Gastrocnemius medialis (tissue), 4 donors: ENCODE measurements around the gene COL11A2. TPM values are rescaled to one million over a fixed set of nuclear protein-coding genes. Genes with fewer than 3 reads are reported as not detected.

ENCODE experiments used
- ATAC-seq, 2 donors: fragments of 150-250 bp; one replicate each; pipeline ENCODE4 v1.9.1; 2016
- DNase-seq, 2 donors: peaks; one replicate each; pipeline ENCODE4 v3.0.0-alpha.2; 2019
- H3K27ac ChIP-seq, 4 donors: fragments of 200-600 bp; sonication (generic); 1 replicate in 1 of 4; 2 replicates in 3 of 4; pipeline ENCODE4 v1.5.1; 2016 to 2018; ENCODE audit warnings: mild to moderate bottlenecking in 2 of 4, moderate library complexity in 1 of 4
- H3K27me3 ChIP-seq, 3 donors: fragments of 200-600 bp; sonication (generic) in 2 of 3; 1 replicate in 1 of 3; 2 replicates in 2 of 3; pipeline versions ENCODE4 v1.5.1 to v1.6.0; 2016 to 2019; ENCODE audit warnings: mild to moderate bottlenecking in 1 of 3, moderate library complexity in 1 of 3
- H3K36me3 ChIP-seq, 2 donors: fragments of 200-600 bp; sonication (generic) in 1 of 2; one replicate each; pipeline ENCODE4 v1.5.1; 2017 to 2018
- H3K4me1 ChIP-seq, 2 donors: fragments of 200-600 bp; sonication (generic) in 1 of 2; one replicate each; pipeline ENCODE4 v1.5.1; 2016 to 2017; ENCODE audit warnings: mild to moderate bottlenecking in 2 of 2
- H3K4me3 ChIP-seq, 4 donors: fragments of 200-600 bp; sonication (generic) in 3 of 4; 1 replicate in 1 of 4; 2 replicates in 3 of 4; pipeline ENCODE4 v1.5.1; 2016 to 2019; ENCODE audit warnings: mild to moderate bottlenecking in 2 of 4
- H3K9me3 ChIP-seq, 3 donors: fragments of 200-600 bp; sonication (generic) in 2 of 3; 1 replicate in 1 of 3; 2 replicates in 2 of 3; pipeline ENCODE4 v1.5.1; 2016 to 2019
- POLR2A ChIP-seq, 2 donors: fragments of 450-650 bp; IDR thresholded peaks; one replicate each; pipeline ENCODE4 v1.6.1; 2017; ENCODE audit warnings: antibody characterized with exemption in 2 of 2, mild to moderate bottlenecking in 2 of 2, moderate library complexity in 2 of 2
- in situ Hi-C, 4 donors: fragments of 200-750 bp; cut with MboI; loops; one replicate each; pipeline versions ENCODE4 v1.15.0 to v1.8.0; 2017; ENCODE audit warnings: low sequenced_read_pairs in 4 of 4
- intact Hi-C: fragments of 100-400 bp; cut with DNase I; formaldehyde crosslinking; loops from one replicate; pipeline ENCODE4 v1.15.1; 2023; ENCODE audit warnings: low total_unique reads
- total RNA-seq, 4 donors: library from RNA; depleted of rRNA; stranded (reverse); fragments of >200 nt; gene quantifications; one replicate each; pipeline versions ENCODE4 v1.1.0 to v1.2.3, GENCODE V29; 2016
- TF ChIP-seq, protein P1 (sequence below), 5 experiments: fragments of 450-650 bp in 3 of 5; fragments of 200-600 bp in 2 of 5; sonication (generic) in 2 of 5; IDR thresholded peaks in 4 of 5; conservative IDR thresholded peaks in 1 of 5; 1 replicate in 4 of 5; 2 replicates in 1 of 5; pipeline ENCODE4 v1.5.1; 2016 to 2019; ENCODE audit warnings: antibody characterized with exemption in 5 of 5, mild to moderate bottlenecking in 3 of 5, moderate library complexity in 3 of 5

Gene COL11A2
- total RNA-seq, 4 donors from 2014 or later = 0.31 to 0.92 (median 0.47) TPM

DNA sequence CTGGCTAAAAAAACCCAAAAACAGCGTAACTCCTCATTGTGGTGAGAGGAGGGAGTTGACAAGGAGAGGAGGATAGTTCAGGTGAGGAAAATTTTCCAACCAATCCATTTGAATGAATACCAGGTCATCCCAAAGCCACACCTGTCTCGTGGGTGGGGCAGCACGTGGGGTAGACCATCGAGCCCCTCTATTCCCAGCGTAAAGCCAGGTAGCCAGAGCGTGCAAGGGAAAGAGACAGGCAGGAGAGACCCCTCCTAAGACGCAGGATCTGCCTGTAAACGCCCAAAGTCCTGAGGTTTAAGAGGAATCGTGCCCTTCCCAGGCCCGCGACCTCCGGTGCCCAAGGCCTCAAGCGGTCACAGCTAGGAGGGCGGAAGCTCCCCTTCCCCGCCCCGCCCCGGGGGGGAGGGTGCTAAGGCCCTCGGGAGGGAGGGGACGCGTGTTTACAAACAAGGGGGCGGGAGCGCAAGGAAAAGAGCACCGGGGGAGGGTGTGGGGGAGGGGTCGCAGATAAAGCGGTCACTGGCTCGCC, 7.5 kb upstream of the COL11A2 start:
- DNase-seq = peak in 1 of 2 donors; percentile 78
- intact Hi-C loops (loop anchor here (1.0 to 5.0 kb wide), 8 partner anchors 9 to 1072 kb away; partner anchors contain the start of genes ATF6B, BRD2, CUTA and KIFC1), in situ Hi-C loops (loop anchor here in 1 of 4 donors (10.0 kb wide), 1 partner anchor 45 kb away; no protein-coding TSS in a partner anchor)
- no peaks in the 10 kb centered on the region for H3K9me3 ChIP-seq
- H3K36me3 ChIP-seq = peaks cover 0 to 49% of the 10 kb centered on the region in 2 donors
- H3K4me3 ChIP-seq = peak overlapping the region; percentile 84 to 98 (median 86)
- ATAC-seq = peak; percentile 37 to 38
- TF ChIP-seq, protein P1, sequence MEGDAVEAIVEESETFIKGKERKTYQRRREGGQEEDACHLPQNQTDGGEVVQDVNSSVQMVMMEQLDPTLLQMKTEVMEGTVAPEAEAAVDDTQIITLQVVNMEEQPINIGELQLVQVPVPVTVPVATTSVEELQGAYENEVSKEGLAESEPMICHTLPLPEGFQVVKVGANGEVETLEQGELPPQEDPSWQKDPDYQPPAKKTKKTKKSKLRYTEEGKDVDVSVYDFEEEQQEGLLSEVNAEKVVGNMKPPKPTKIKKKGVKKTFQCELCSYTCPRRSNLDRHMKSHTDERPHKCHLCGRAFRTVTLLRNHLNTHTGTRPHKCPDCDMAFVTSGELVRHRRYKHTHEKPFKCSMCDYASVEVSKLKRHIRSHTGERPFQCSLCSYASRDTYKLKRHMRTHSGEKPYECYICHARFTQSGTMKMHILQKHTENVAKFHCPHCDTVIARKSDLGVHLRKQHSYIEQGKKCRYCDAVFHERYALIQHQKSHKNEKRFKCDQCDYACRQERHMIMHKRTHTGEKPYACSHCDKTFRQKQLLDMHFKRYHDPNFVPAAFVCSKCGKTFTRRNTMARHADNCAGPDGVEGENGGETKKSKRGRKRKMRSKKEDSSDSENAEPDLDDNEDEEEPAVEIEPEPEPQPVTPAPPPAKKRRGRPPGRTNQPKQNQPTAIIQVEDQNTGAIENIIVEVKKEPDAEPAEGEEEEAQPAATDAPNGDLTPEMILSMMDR (IDR thresholded peaks at IDR 0.05 in 4 of 5, conservative IDR thresholded peaks at IDR 0.05 in 1 of 5) = no peak
- no peak for TF ChIP-seq POLR2A (IDR thresholded peaks at IDR 0.05)
- H3K27ac ChIP-seq = peak overlapping the region; percentile 94 to 98 (median 96)
- no peaks in the 10 kb centered on the region for H3K27me3 ChIP-seq
- peaks cover 40 to 46% of the 10 kb centered on the region in 2 donors for H3K4me1 ChIP-seq

DNA sequence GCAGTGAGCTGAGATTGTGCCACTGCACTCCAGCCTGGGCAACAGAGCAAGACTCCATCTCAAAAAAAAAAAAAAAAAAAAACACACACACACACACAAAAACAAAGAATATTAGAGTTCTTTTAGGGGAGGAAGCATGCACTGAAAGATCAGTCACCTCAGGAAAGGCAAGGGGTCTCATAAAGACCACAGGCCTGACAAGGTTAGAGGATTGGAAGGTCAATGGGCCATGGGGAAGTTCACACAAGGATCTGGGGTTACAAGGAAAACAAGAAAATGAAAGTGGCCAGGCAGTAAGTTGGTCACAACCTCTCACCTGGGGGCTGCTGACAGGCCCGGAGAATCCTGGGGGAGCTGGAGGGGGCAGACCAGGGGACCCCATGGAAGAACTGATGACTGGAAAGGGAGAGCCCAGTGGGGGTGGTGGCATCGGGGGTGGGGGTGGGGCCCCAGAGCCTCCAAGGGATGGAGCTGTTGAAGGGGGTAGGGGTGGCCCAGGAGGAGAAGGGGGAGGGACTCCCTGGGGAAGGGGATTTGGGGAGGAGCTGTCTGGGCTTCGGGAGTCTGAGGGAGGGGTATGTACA, 6.7 kb upstream of the COL11A2 start:
- DNase-seq = no peak
- Histone ChIP-seq H3K4me3 (peak overlapping the region; percentile 84 to 98 (median 86)), H3K27me3 (no peaks in the 10 kb centered on the region), H3K9me3 (no peaks in the 10 kb centered on the region), H3K27ac (peak overlapping the region; percentile 94 to 98 (median 96)), H3K4me1 (peaks cover 36 to 40% of the 10 kb centered on the region in 2 donors), H3K36me3 (peaks cover 0 to 53% of the 10 kb centered on the region in 2 donors)
- TF ChIP-seq POLR2A (IDR thresholded peaks at IDR 0.05) = no peak
- TF ChIP-seq, protein P1 (IDR thresholded peaks at IDR 0.05 in 4 of 5, conservative IDR thresholded peaks at IDR 0.05 in 1 of 5) = no peak
- intact Hi-C loops = no loop called here
- no peak for ATAC-seq
- in situ Hi-C loops = loop anchor here in 1 of 4 donors (10.0 kb wide), 1 partner anchor 46 kb away; no protein-coding TSS in a partner anchor

DNA sequence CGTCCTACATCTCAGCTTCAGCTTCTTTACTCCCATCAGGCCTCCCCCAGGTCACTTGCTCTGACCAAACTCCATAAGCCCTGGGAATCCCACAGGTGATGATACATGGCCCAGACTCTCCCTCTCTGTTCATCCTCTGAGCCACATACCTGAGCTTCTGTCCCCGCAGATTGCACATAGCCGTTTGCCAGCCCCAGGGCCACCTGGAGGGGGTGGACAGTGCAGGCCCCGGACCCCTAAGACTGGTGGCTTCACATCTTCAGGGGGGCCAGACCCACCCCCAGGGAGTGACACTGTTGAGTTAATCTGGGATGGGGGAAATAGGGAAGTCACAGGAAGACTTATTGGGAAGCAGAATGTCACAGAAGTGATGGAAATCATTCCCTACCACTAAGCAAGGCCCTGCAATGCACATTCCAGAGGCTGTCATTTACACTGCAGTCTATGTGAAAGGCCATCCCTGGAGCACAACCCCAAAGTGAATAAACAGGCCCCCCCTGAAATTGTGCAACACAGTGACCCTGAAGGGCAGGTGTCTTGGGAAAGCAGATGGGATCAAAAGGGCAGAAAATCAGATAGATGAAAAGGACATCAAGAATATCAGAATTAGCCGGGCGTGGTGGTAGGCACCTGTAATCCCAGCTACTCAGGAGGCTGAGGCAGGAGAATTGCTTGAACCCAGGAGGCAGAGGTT, 6.0 kb upstream of the COL11A2 start:
- Histone ChIP-seq H3K27me3 (no peaks in the 10 kb centered on the region), H3K36me3 (peaks cover 0 to 46% of the 10 kb centered on the region in 2 donors), H3K4me3 (no peak overlapping the region), H3K9me3 (no peaks in the 10 kb centered on the region), H3K27ac (peak overlapping the region in 3 of 4 donors; percentile 36 to 65 (median 37)), H3K4me1 (peaks cover 35 to 37% of the 10 kb centered on the region in 2 donors)
- TF ChIP-seq, protein P1 (IDR thresholded peaks at IDR 0.05 in 4 of 5, conservative IDR thresholded peaks at IDR 0.05 in 1 of 5) = no peak
- no peak for TF ChIP-seq POLR2A (IDR thresholded peaks at IDR 0.05)
- ATAC-seq = no peak
- in situ Hi-C loops = loop anchor here in 1 of 4 donors (10.0 kb wide), 1 partner anchor 46 kb away; no protein-coding TSS in a partner anchor
- no peak for DNase-seq
- intact Hi-C loops = no loop called here

DNA sequence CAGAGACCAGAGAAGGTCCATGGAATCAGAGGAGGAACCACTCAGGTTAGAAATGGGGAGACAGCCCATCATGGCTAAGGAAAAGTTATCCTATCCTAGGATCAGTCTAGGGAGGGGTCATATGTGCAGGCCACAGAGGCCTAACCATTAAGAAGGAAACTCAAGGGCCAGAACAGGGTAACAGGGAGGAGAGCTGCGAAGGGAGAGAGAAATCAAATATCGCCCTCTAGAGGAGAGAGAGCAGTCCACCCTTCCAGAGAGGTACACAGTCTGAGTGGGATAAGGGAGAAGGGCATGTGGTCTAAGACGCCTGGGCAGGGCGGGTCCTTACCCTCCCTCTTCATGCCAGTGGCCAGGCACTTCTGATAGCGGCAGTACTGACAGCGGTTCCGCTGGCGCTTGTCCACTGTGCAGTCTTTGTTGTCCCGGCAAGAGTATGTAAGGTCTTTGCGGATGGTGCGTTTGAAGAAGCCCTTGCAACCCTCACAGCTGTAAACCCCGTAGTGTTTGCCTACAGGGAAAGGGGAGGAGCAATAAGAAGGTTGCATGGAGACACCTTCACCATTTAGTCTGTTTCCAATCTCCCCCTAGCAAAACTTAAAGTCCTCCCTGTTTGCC, 5.3 kb upstream of the COL11A2 start:
- Histone ChIP-seq H3K4me1 (peaks cover 36 to 37% of the 10 kb centered on the region in 2 donors), H3K36me3 (peaks cover 0 to 39% of the 10 kb centered on the region in 2 donors), H3K4me3 (no peak overlapping the region), H3K27ac (peak overlapping the region in 3 of 4 donors; percentile 37 to 65 (median 43)), H3K9me3 (no peaks in the 10 kb centered on the region), H3K27me3 (no peaks in the 10 kb centered on the region)
- peak in 1 of 2 donors; percentile 41 for ATAC-seq
- peak in 1 of 2 donors; percentile 51 for DNase-seq
- intact Hi-C loops (loop anchor here (1.0 to 2.0 kb wide), 2 partner anchors 36 to 79 kb away; no protein-coding TSS in a partner anchor), in situ Hi-C loops (loop anchor here in 1 of 4 donors (10.0 kb wide), 1 partner anchor 47 kb away; no protein-coding TSS in a partner anchor)
- no peak for TF ChIP-seq POLR2A (IDR thresholded peaks at IDR 0.05)
- TF ChIP-seq, protein P1 (IDR thresholded peaks at IDR 0.05 in 4 of 5, conservative IDR thresholded peaks at IDR 0.05 in 1 of 5) = peak; percentile 38 to 76 (median 62)
